ENCODE results near the gene GNB1. TPM values are rescaled to one million over a fixed set of nuclear protein-coding genes. Genes with fewer than 3 reads are reported as not detected.
A peak's percentile ranks its signal among the peaks of the same experiment; 100 is the strongest.

The GNB1 gene
- total and polyA plus RNA-seq, 9 of the 15 experiments (the other 6 are each of a cell fraction or from before 2014, with no cell fraction given), result 34.3 to 388 (median 114) TPM

GRCh38 chr1:1777950-1778662 lies 112.8 kb downstream of the GNB1 start, which contains the start of gene NADK (continued):
- TF ChIP-seq HDAC3 (IDR thresholded peaks at IDR 0.05; ENCODE audit: borderline replicate concordance, partially characterized antibody), result no peak
- peak; percentile 91 for TF ChIP-seq RBBP5 (IDR thresholded peaks at IDR 0.05; ENCODE audit: borderline replicate concordance, insufficient read depth, low read length, poor library complexity, severe bottlenecking)
- TF ChIP-seq HDAC2 (IDR thresholded peaks at IDR 0.05), result no peak
- no peak for TF ChIP-seq U2AF2 (optimal IDR thresholded peaks at IDR 0.05; ENCODE audit: low read depth, low read length)
- TF ChIP-seq CREB5 (CRISPR knock-in tag; IDR thresholded peaks at IDR 0.05), result no peak
- TF ChIP-seq NCOA2 (IDR thresholded peaks at IDR 0.05; ENCODE audit: partially characterized antibody in 2 of 2), result no peak
- peak in 1 of 2 experiments; percentile 48; a peak in 1 of 4 replicates for TF ChIP-seq SRF (CRISPR knock-in tag; IDR thresholded peaks at IDR 0.05)
- TF ChIP-seq FOXP4 (CRISPR knock-in tag; IDR thresholded peaks at IDR 0.05; ENCODE audit: borderline replicate concordance), result peak; percentile 36; the same call in 1 of the 2 replicates
- no peak for TF ChIP-seq ZNF584 (CRISPR knock-in tag; IDR thresholded peaks at IDR 0.05; ENCODE audit: low read depth)
- TF ChIP-seq ZNF354B (CRISPR knock-in tag; IDR thresholded peaks at IDR 0.05), result no peak
- TF ChIP-seq BRF2 (IDR thresholded peaks at IDR 0.05; ENCODE audit: borderline replicate concordance, insufficient read depth, insufficient read length), result no peak
- TF ChIP-seq ZNF280B (CRISPR knock-in tag; IDR thresholded peaks at IDR 0.05), result no peak
- no peak for TF ChIP-seq ZSCAN32 (CRISPR knock-in tag; IDR thresholded peaks at IDR 0.05)
- TF ChIP-seq ZFP91 (CRISPR knock-in tag; IDR thresholded peaks at IDR 0.05), result no peak
- peak; percentile 61; the same call in 1 of the 2 replicates for TF ChIP-seq TARDBP (IDR thresholded peaks at IDR 0.05)
